Activated naive CD8-positive, alpha-beta T cell treated with anti-CD3 and anti-CD28 coated beads, Interleukin-2, amount 50 U/mL, for 24 hours (primary cell): Measurements from ENCODE around the gene TBC1D4.
A peak's percentile ranks its signal among the peaks of the same experiment; 100 is the strongest.
"Not testable (repeated sequence)": the region's sequence is repeated elsewhere in the genome, so short reads cannot be mapped to it uniquely, and the experiment has no call there.

Source experiments
- ATAC-seq: fragments of 150-1000 bp; cut with Tn5 transposase; one replicate; pipeline ENCODE4 v1.10.0; 2021
- DNase-seq: peaks from one replicate; pipeline ENCODE4 v3.0.0; 2021
- H3K27ac Mint-ChIP-seq: one replicate; pipeline ENCODE4 v1.8.0; 2021; ENCODE audit warnings: mild to moderate bottlenecking, mixed read lengths
- H3K27me3 Mint-ChIP-seq: one replicate; pipeline ENCODE4 v1.8.0; 2021; ENCODE audit warnings: mixed read lengths
- H3K36me3 Mint-ChIP-seq: one replicate; pipeline ENCODE4 v1.8.0; 2021; ENCODE audit warnings: low read depth, mixed read lengths
- H3K4me1 Mint-ChIP-seq: one replicate; pipeline ENCODE4 v1.8.0; 2021; ENCODE audit warnings: mixed read lengths
- H3K4me3 Mint-ChIP-seq: one replicate; pipeline ENCODE4 v1.8.0; 2021; ENCODE audit warnings: mild to moderate bottlenecking, moderate library complexity, mixed read lengths
- H3K9me3 Mint-ChIP-seq: one replicate; pipeline ENCODE4 v1.8.0; 2021; ENCODE audit warnings: mixed read lengths

TBC1D4 gene

GRCh38 chr13:75321084-75321483 is 160.9 kb downstream of the TBC1D4 start:
- Mint-ChIP-seq H3K4me3 (peak overlapping the region; percentile 48), H3K9me3 (no peaks in the 10 kb centered on the region), H3K36me3 (peaks cover 27% of the 10 kb centered on the region), H3K4me1 (peaks cover 61% of the 10 kb centered on the region), H3K27me3 (no peaks in the 10 kb centered on the region), H3K27ac (peak overlapping the region; percentile 94)
- DNase-seq (no peak), ATAC-seq (peak; percentile 16)

GRCh38 chr13:75319254-75319653 is 162.7 kb downstream of the TBC1D4 start:
- Mint-ChIP-seq H3K9me3 (no peaks in the 10 kb centered on the region), H3K27ac (peak overlapping the region; percentile 100), H3K4me3 (peak overlapping the region; percentile 46), H3K36me3 (peaks cover 22% of the 10 kb centered on the region), H3K4me1 (peaks cover 68% of the 10 kb centered on the region), H3K27me3 (no peaks in the 10 kb centered on the region)
- ATAC-seq (no peak), DNase-seq (no peak)

- Mint-ChIP-seq H3K4me1 (peaks cover 74% of the 10 kb centered on the region), H3K36me3 (peaks cover 17% of the 10 kb centered on the region), H3K9me3 (peaks cover under 1% of the 10 kb centered on the region), H3K27ac (peak overlapping the region; percentile 100), H3K4me3 (peak overlapping the region; percentile 72), H3K27me3 (no peaks in the 10 kb centered on the region)
- DNase-seq (peak; percentile 26), ATAC-seq (peak; percentile 80)
Measured at GRCh38 chr13:75318138-75318833, 163.7 kb downstream of the TBC1D4 start.

- peaks cover 80% of the 10 kb centered on the region for H3K4me1 Mint-ChIP-seq
- ATAC-seq (no peak), DNase-seq (no peak)
- peaks cover 3% of the 10 kb centered on the region for H3K9me3 Mint-ChIP-seq
- H3K4me3 Mint-ChIP-seq: no peak overlapping the region
- H3K27ac Mint-ChIP-seq: peak overlapping the region; percentile 100
- H3K36me3 Mint-ChIP-seq: peaks cover 26% of the 10 kb centered on the region
- H3K27me3 Mint-ChIP-seq: no peaks in the 10 kb centered on the region
Measured at GRCh38 chr13:75316427-75316826, 165.5 kb downstream of the TBC1D4 start.

GRCh38 chr13:75312884-75313520 is 169.0 kb downstream of the TBC1D4 start:
- Mint-ChIP-seq H3K36me3 (peaks cover 48% of the 10 kb centered on the region), H3K4me3 (peak overlapping the region; percentile 32), H3K27me3 (no peaks in the 10 kb centered on the region), H3K4me1 (peaks cover 82% of the 10 kb centered on the region), H3K27ac (peak overlapping the region; percentile 93), H3K9me3 (peaks cover 3% of the 10 kb centered on the region)
- ATAC-seq (peak; percentile 93), DNase-seq (peak; percentile 68)

- no peak for DNase-seq
- H3K9me3 Mint-ChIP-seq: peaks cover 6% of the 10 kb centered on the region
- H3K27me3 Mint-ChIP-seq: no peaks in the 10 kb centered on the region
- peaks cover 83% of the 10 kb centered on the region for H3K4me1 Mint-ChIP-seq
- ATAC-seq: peak; percentile 26
- H3K4me3 Mint-ChIP-seq: peak overlapping the region; percentile 81
- peak overlapping the region; percentile 87 for H3K27ac Mint-ChIP-seq
- peaks cover 69% of the 10 kb centered on the region for H3K36me3 Mint-ChIP-seq
Measured at GRCh38 chr13:75309981-75310580, 171.9 kb downstream of the TBC1D4 start.

GRCh38 chr13:75308222-75308621 is 173.7 kb downstream of the TBC1D4 start:
- ATAC-seq (peak; percentile 82), DNase-seq (peak; percentile 55)
- peaks cover 84% of the 10 kb centered on the region for H3K4me1 Mint-ChIP-seq
- H3K9me3 Mint-ChIP-seq: peaks cover 12% of the 10 kb centered on the region
- no peaks in the 10 kb centered on the region for H3K27me3 Mint-ChIP-seq
- H3K36me3 Mint-ChIP-seq: peaks cover 82% of the 10 kb centered on the region
- H3K27ac Mint-ChIP-seq: peak overlapping the region; percentile 82
- peak overlapping the region; percentile 69 for H3K4me3 Mint-ChIP-seq

GRCh38 chr13:75307370-75307949 is 174.5 kb downstream of the TBC1D4 start:
- Mint-ChIP-seq H3K27ac (peak overlapping the region; percentile 82), H3K4me1 (peaks cover 78% of the 10 kb centered on the region), H3K9me3 (peaks cover 10% of the 10 kb centered on the region), H3K27me3 (no peaks in the 10 kb centered on the region), H3K36me3 (peaks cover 79% of the 10 kb centered on the region), H3K4me3 (peak overlapping the region; percentile 69)
- no peak for DNase-seq
- no peak for ATAC-seq

- H3K9me3 Mint-ChIP-seq, H3K27me3 Mint-ChIP-seq, DNase-seq, ATAC-seq, H3K4me3 Mint-ChIP-seq: not testable (repeated sequence)
- Mint-ChIP-seq H3K36me3 (peaks cover 79% of the 10 kb centered on the region), H3K4me1 (peaks cover 76% of the 10 kb centered on the region), H3K27ac (peak overlapping the region; percentile 68)
Measured at GRCh38 chr13:75306967-75307366, 175.0 kb downstream of the TBC1D4 start.

GRCh38 chr13:75305059-75305458 is 176.9 kb downstream of the TBC1D4 start:
- DNase-seq: no peak
- peaks cover 10% of the 10 kb centered on the region for H3K9me3 Mint-ChIP-seq
- peaks cover 75% of the 10 kb centered on the region for H3K4me1 Mint-ChIP-seq
- no peak for ATAC-seq
- H3K36me3 Mint-ChIP-seq: peaks cover 65% of the 10 kb centered on the region
- H3K4me3 Mint-ChIP-seq: no peak overlapping the region
- peak overlapping the region; percentile 78 for H3K27ac Mint-ChIP-seq
- no peaks in the 10 kb centered on the region for H3K27me3 Mint-ChIP-seq

- Mint-ChIP-seq H3K27me3 (no peaks in the 10 kb centered on the region), H3K9me3 (peaks cover 10% of the 10 kb centered on the region), H3K4me1 (peaks cover 79% of the 10 kb centered on the region), H3K27ac (no peak overlapping the region), H3K36me3 (peaks cover 66% of the 10 kb centered on the region), H3K4me3 (no peak overlapping the region)
- ATAC-seq (no peak), DNase-seq (no peak)
Measured at GRCh38 chr13:75303263-75303662, 178.7 kb downstream of the TBC1D4 start.

- no peak overlapping the region for H3K27ac Mint-ChIP-seq
- peaks cover 10% of the 10 kb centered on the region for H3K9me3 Mint-ChIP-seq
- H3K36me3 Mint-ChIP-seq: peaks cover 64% of the 10 kb centered on the region
- H3K4me3 Mint-ChIP-seq: no peak overlapping the region
- no peak for ATAC-seq
- no peaks in the 10 kb centered on the region for H3K27me3 Mint-ChIP-seq
- no peak for DNase-seq
- H3K4me1 Mint-ChIP-seq: peaks cover 74% of the 10 kb centered on the region
Measured at GRCh38 chr13:75302071-75302698, 179.8 kb downstream of the TBC1D4 start.

GRCh38 chr13:75299913-75300862 is 181.8 kb downstream of the TBC1D4 start:
- Mint-ChIP-seq H3K9me3 (peaks cover 9% of the 10 kb centered on the region), H3K4me1 (peaks cover 77% of the 10 kb centered on the region), H3K4me3 (peak overlapping the region; percentile 60), H3K27ac (peak overlapping the region; percentile 90), H3K27me3 (no peaks in the 10 kb centered on the region), H3K36me3 (peaks cover 63% of the 10 kb centered on the region)
- DNase-seq: no peak
- peak; percentile 92 for ATAC-seq
